ENCODE data around the gene LMCD1. TPM values are rescaled to one million over a fixed set of nuclear protein-coding genes. Genes with fewer than 3 reads are reported as not detected.

The LMCD1 gene
- total RNA-seq, 1 experiment from 2014 or later: 46.0 TPM

DNA sequence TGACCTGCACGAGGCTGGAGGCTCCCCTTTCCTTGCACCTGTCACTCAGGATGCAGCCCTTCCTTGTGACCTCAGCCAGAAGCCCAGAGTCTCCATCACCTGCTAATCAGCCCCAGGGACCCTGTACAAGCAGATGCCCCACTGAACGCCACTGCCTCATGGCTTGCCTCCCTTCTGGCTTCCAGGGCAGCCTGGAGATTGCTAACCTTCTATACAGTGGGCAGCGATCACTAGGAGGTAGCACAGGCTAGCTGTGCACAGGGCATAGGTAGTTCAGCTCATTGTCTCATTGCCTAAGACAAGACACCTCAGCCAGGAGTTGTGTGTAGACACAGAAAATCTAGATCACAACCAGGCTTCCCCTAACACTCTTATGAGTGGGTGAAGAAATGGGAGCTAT, 93.6 kb downstream of the LMCD1 start:
- no peak for DNase-seq
- no TSS peak for BruUV-seq (replicated peaks)
- H3K9me3 Mint-ChIP-seq (ENCODE audit: low read depth, unreplicated experiment): no peaks in the 10 kb centered on the region
- peaks cover 12% of the 10 kb centered on the region for H3K27me3 Mint-ChIP-seq (ENCODE audit: unreplicated experiment)
- H3K27ac Mint-ChIP-seq (ENCODE audit: unreplicated experiment): no peak overlapping the region
- intact Hi-C loops (cut with micrococcal nuclease; ENCODE audit: unreplicated experiment): no loop called here
- no peak overlapping the region for H3K4me3 Mint-ChIP-seq (ENCODE audit: low read depth, unreplicated experiment)
- H3K4me1 Mint-ChIP-seq (ENCODE audit: low read depth, unreplicated experiment): no peaks in the 10 kb centered on the region
- H3K36me3 Mint-ChIP-seq (ENCODE audit: insufficient read depth, unreplicated experiment): no peaks in the 10 kb centered on the region
- CTCF ChIA-PET: no interaction called here
- TF ChIP-seq, protein P1, sequence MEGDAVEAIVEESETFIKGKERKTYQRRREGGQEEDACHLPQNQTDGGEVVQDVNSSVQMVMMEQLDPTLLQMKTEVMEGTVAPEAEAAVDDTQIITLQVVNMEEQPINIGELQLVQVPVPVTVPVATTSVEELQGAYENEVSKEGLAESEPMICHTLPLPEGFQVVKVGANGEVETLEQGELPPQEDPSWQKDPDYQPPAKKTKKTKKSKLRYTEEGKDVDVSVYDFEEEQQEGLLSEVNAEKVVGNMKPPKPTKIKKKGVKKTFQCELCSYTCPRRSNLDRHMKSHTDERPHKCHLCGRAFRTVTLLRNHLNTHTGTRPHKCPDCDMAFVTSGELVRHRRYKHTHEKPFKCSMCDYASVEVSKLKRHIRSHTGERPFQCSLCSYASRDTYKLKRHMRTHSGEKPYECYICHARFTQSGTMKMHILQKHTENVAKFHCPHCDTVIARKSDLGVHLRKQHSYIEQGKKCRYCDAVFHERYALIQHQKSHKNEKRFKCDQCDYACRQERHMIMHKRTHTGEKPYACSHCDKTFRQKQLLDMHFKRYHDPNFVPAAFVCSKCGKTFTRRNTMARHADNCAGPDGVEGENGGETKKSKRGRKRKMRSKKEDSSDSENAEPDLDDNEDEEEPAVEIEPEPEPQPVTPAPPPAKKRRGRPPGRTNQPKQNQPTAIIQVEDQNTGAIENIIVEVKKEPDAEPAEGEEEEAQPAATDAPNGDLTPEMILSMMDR (IDR thresholded peaks at IDR 0.05; ENCODE audit: unreplicated experiment): no peak

- H3K36me3 Mint-ChIP-seq (ENCODE audit: insufficient read depth, unreplicated experiment): no peaks in the 10 kb centered on the region
- no TSS peak for BruUV-seq (replicated peaks)
- peaks cover 12% of the 10 kb centered on the region for H3K27me3 Mint-ChIP-seq (ENCODE audit: unreplicated experiment)
- no peak overlapping the region for H3K27ac Mint-ChIP-seq (ENCODE audit: unreplicated experiment)
- no peaks in the 10 kb centered on the region for H3K4me1 Mint-ChIP-seq (ENCODE audit: low read depth, unreplicated experiment)
- CTCF ChIA-PET: no interaction called here
- no peak overlapping the region for H3K4me3 Mint-ChIP-seq (ENCODE audit: low read depth, unreplicated experiment)
- TF ChIP-seq, protein P1 (IDR thresholded peaks at IDR 0.05; ENCODE audit: unreplicated experiment): no peak
- intact Hi-C loops (cut with micrococcal nuclease; ENCODE audit: unreplicated experiment): no loop called here
- no peak for DNase-seq
- H3K9me3 Mint-ChIP-seq (ENCODE audit: low read depth, unreplicated experiment): no peaks in the 10 kb centered on the region
Observed at GRCh38 chr3:8595695-8596115, 94.1 kb downstream of the LMCD1 start.

DNA sequence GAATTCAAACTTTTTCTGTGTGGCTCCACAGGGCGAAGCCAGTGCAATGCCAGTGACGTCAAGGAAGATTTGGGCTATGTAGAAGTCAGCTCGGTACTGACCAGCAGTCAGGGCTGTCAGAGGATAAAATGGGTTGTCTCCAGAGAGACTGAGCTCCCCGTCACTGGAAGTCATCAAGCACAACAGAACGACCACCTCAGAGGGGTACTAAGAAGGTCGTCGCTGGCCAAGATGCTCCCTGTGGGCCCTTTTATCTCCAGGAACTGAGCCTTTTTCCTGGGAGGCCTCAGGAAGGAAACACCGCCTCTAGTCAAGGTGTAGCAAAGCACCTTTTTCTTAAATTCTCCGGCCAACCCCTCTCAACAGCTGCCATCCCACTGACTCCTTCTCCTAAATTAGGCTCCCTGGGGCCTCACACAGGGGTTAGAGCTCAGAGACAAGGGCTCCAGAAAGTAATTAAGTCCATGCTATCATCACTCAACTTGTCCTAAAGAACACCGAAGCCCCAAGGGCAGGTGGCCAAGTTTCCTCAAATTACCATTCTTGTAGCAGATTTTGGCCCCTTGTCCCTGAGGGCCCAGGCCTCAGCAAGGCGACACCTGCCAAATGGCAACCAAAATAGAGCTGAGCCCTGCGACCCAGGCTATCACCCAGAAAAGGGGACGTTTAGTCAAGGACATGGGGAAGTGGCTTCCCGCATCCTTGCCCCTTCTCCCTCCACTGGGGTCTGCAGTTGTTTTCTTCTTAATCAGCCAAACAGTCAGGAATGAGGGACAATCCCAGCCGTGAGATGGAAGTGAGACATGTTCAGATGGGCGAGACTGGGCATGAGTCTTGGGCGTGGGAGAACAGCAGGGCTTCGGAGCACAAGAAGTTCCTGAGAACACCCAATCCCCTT, 94.9 kb downstream of the LMCD1 start:
- Mint-ChIP-seq H3K4me3 (ENCODE audit: low read depth, unreplicated experiment) (no peak overlapping the region), H3K9me3 (ENCODE audit: low read depth, unreplicated experiment) (no peaks in the 10 kb centered on the region), H3K4me1 (ENCODE audit: low read depth, unreplicated experiment) (no peaks in the 10 kb centered on the region), H3K27me3 (ENCODE audit: unreplicated experiment) (peaks cover 12% of the 10 kb centered on the region), H3K27ac (ENCODE audit: unreplicated experiment) (no peak overlapping the region), H3K36me3 (ENCODE audit: insufficient read depth, unreplicated experiment) (no peaks in the 10 kb centered on the region)
- no peak for DNase-seq
- no TSS peak for BruUV-seq (replicated peaks)
- CTCF ChIA-PET: interaction anchor here (0.5 kb wide), 1 partner anchor 656 kb away, joined by 3 read pairs; no protein-coding TSS in a partner anchor
- intact Hi-C loops (cut with micrococcal nuclease; ENCODE audit: unreplicated experiment): no loop called here
- TF ChIP-seq, protein P1 (IDR thresholded peaks at IDR 0.05; ENCODE audit: unreplicated experiment): no peak

- no peaks in the 10 kb centered on the region for H3K9me3 Mint-ChIP-seq (ENCODE audit: low read depth, unreplicated experiment)
- peaks cover 12% of the 10 kb centered on the region for H3K27me3 Mint-ChIP-seq (ENCODE audit: unreplicated experiment)
- no peaks in the 10 kb centered on the region for H3K36me3 Mint-ChIP-seq (ENCODE audit: insufficient read depth, unreplicated experiment)
- H3K4me3 Mint-ChIP-seq (ENCODE audit: low read depth, unreplicated experiment): no peak overlapping the region
- TF ChIP-seq, protein P1 (IDR thresholded peaks at IDR 0.05; ENCODE audit: unreplicated experiment): no peak
- intact Hi-C loops (cut with micrococcal nuclease; ENCODE audit: unreplicated experiment): no loop called here
- BruUV-seq (replicated peaks): no TSS peak
- DNase-seq: no peak
- H3K27ac Mint-ChIP-seq (ENCODE audit: unreplicated experiment): no peak overlapping the region
- no peaks in the 10 kb centered on the region for H3K4me1 Mint-ChIP-seq (ENCODE audit: low read depth, unreplicated experiment)
- CTCF ChIA-PET: no interaction called here
Observed at GRCh38 chr3:8597219-8597853, 95.7 kb downstream of the LMCD1 start.
